GM23248 (cell line): ENCODE results near the gene RAN.

Experiments
- EZH2 ChIP-seq: fragments of 200-600 bp; sonication (generic); IDR thresholded peaks from 2 replicates; pipeline ENCODE4 v1.6.1; 2018; ENCODE audit warnings: antibody characterized with exemption, mild to moderate bottlenecking; ENCODE audit not compliant: insufficient read depth, poor library complexity, severe bottlenecking
- EZH2phosphoT487 ChIP-seq: fragments of 200-600 bp; sonication (generic); IDR thresholded peaks from 2 replicates; pipeline ENCODE4 v1.6.1; 2018; ENCODE audit warnings: antibody characterized with exemption, moderate library complexity, mild to moderate bottlenecking, low read depth; ENCODE audit not compliant: insufficient read depth

DNA sequence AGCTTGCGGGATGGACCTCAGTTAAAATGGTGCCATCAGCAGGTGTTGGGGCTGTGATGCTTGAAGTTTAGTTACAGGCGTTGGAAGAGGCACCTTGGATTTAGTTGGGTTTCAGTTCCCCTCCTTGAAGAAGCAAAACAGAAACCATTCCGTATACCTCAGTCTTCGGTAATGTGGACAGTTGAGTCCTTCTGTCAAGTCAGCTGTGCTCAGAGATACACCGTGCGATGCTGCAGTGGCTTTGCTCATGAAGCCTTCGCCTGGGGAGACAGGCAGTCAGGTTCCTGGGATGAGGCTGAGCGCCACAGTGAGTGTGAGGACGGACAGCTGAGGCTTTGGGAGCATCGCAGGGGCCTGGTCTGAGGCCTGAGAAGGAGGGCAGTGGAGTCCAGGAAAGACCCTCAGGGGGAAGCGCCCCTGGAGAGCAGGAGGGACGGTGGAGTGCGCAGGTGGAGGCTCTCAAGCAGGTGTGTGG, 7.4 kb downstream of the RAN start:
- no peak for TF ChIP-seq EZH2
- no peak for TF ChIP-seq EZH2phosphoT487
